GM19324 (cell line): ENCODE measurements around the gene CERKL.
"Not testable (repeated sequence)": the region's sequence is repeated elsewhere in the genome, so short reads cannot be mapped to it uniquely, and the experiment has no call there.

Experiments
- ATAC-seq: cut with Tn5 transposase; IDR thresholded peaks from one replicate; pipeline ENCODE4 v1.9.1; 2021; ENCODE audit warnings: mild to moderate bottlenecking, moderate library complexity; ENCODE audit not compliant: unreplicated experiment, low FRiP score

The CERKL gene

GRCh38 chr2:181656450-181657291 is at the start of gene CERKL:
Gene CERKL, minus strand, starts transcription at chr2:181657105. Its CDS starts 99 bp downstream, at chr2:181657006.
- peak; percentile 95 for ATAC-seq

GRCh38 chr2:181702519-181702918 is 45.6 kb upstream of the CERKL start:
- not testable (repeated sequence) for ATAC-seq

GRCh38 chr2:181698223-181698622 is 41.3 kb upstream of the CERKL start:
- no peak for ATAC-seq

GRCh38 chr2:181697571-181697970 is 40.7 kb upstream of the CERKL start:
- no peak for ATAC-seq

GRCh38 chr2:181697126-181697525 is 40.2 kb upstream of the CERKL start:
- no peak for ATAC-seq

- ATAC-seq: no peak
Measured at GRCh38 chr2:181694271-181694670, 37.4 kb upstream of the CERKL start.

- no peak for ATAC-seq
Measured at GRCh38 chr2:181690860-181691259, 34.0 kb upstream of the CERKL start.

- no peak for ATAC-seq
Measured at GRCh38 chr2:181686576-181687185, 29.8 kb upstream of the CERKL start.

GRCh38 chr2:181685150-181685688 is 28.3 kb upstream of the CERKL start:
- no peak for ATAC-seq

GRCh38 chr2:181684454-181685149 is 27.7 kb upstream of the CERKL start:
- no peak for ATAC-seq

- no peak for ATAC-seq
Measured at GRCh38 chr2:181683518-181684453, 26.9 kb upstream of the CERKL start.

GRCh38 chr2:181682795-181683517 is 26.1 kb upstream of the CERKL start:
- ATAC-seq: no peak

GRCh38 chr2:181682026-181682789 is 25.3 kb upstream of the CERKL start:
- no peak for ATAC-seq

GRCh38 chr2:181680937-181681811 is 24.3 kb upstream of the CERKL start:
- ATAC-seq: no peak

- ATAC-seq: no peak
Measured at GRCh38 chr2:181680055-181680936, 23.4 kb upstream of the CERKL start, which contains the start of gene NEUROD1. Gene NEUROD1, minus strand, starts transcription at chr2:181680517. Its CDS starts 1,657 bp downstream, at chr2:181678860.

GRCh38 chr2:181679544-181679979 is 22.7 kb upstream of the CERKL start:
- no peak for ATAC-seq
